Measurements from ENCODE around the gene PON2.

DNA sequence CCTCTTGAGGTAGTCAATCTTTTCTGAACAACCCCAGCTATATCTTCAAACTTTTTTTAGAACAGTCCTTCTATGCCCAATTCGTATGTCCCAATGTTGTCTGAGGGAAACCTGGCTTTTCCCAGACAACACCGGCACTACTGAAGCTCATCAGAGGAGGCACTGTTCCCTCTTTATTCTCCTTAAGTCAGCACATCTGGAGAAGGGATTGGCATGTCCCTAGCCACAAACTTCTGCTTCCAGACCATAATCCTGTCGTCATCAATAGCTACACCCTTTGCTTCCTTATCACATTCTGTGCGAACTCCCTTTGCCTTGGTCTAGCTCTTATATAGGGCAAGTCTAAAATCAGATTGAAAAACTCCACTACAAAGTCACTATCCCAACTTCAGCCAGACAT lies 61.5 kb downstream of the PON2 start:
- TF ChIP-seq ZNF174 (tag by site-specific recombination; IDR thresholded peaks at IDR 0.05): no peak
- TF ChIP-seq YY1 (tag by site-specific recombination; IDR thresholded peaks at IDR 0.05): no peak
- TF ChIP-seq ZNF23 (tag by site-specific recombination; IDR thresholded peaks at IDR 0.05; ENCODE audit: borderline replicate concordance): no peak
- no peak for TF ChIP-seq ZNF664 (tag by site-specific recombination; IDR thresholded peaks at IDR 0.05)
- TF ChIP-seq KLF16 (tag by site-specific recombination; IDR thresholded peaks at IDR 0.05): no peak
- TF ChIP-seq, protein P1, sequence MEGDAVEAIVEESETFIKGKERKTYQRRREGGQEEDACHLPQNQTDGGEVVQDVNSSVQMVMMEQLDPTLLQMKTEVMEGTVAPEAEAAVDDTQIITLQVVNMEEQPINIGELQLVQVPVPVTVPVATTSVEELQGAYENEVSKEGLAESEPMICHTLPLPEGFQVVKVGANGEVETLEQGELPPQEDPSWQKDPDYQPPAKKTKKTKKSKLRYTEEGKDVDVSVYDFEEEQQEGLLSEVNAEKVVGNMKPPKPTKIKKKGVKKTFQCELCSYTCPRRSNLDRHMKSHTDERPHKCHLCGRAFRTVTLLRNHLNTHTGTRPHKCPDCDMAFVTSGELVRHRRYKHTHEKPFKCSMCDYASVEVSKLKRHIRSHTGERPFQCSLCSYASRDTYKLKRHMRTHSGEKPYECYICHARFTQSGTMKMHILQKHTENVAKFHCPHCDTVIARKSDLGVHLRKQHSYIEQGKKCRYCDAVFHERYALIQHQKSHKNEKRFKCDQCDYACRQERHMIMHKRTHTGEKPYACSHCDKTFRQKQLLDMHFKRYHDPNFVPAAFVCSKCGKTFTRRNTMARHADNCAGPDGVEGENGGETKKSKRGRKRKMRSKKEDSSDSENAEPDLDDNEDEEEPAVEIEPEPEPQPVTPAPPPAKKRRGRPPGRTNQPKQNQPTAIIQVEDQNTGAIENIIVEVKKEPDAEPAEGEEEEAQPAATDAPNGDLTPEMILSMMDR (tag by site-specific recombination; IDR thresholded peaks at IDR 0.05): no peak
- no peak for TF ChIP-seq EGR2 (tag by site-specific recombination; IDR thresholded peaks at IDR 0.05; ENCODE audit: low read depth)
- no peak for TF ChIP-seq TCF7L2 (IDR thresholded peaks at IDR 0.05; ENCODE audit: borderline replicate concordance, low read depth, low read length)
- TF ChIP-seq, protein P2, sequence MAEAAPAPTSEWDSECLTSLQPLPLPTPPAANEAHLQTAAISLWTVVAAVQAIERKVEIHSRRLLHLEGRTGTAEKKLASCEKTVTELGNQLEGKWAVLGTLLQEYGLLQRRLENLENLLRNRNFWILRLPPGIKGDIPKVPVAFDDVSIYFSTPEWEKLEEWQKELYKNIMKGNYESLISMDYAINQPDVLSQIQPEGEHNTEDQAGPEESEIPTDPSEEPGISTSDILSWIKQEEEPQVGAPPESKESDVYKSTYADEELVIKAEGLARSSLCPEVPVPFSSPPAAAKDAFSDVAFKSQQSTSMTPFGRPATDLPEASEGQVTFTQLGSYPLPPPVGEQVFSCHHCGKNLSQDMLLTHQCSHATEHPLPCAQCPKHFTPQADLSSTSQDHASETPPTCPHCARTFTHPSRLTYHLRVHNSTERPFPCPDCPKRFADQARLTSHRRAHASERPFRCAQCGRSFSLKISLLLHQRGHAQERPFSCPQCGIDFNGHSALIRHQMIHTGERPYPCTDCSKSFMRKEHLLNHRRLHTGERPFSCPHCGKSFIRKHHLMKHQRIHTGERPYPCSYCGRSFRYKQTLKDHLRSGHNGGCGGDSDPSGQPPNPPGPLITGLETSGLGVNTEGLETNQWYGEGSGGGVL (tag by site-specific recombination; IDR thresholded peaks at IDR 0.05): no peak
- TF ChIP-seq, protein P3, sequence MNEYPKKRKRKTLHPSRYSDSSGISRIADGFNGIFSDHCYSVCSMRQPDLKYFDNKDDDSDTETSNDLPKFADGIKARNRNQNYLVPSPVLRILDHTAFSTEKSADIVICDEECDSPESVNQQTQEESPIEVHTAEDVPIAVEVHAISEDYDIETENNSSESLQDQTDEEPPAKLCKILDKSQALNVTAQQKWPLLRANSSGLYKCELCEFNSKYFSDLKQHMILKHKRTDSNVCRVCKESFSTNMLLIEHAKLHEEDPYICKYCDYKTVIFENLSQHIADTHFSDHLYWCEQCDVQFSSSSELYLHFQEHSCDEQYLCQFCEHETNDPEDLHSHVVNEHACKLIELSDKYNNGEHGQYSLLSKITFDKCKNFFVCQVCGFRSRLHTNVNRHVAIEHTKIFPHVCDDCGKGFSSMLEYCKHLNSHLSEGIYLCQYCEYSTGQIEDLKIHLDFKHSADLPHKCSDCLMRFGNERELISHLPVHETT (tag by site-specific recombination; IDR thresholded peaks at IDR 0.05): no peak
- no peak for TF ChIP-seq ZNF777 (tag by site-specific recombination; IDR thresholded peaks at IDR 0.05; ENCODE audit: borderline replicate concordance)
